ENCODE results near the gene PDE9A.
"Not testable (repeated sequence)": the region's sequence is repeated elsewhere in the genome, so short reads cannot be mapped to it uniquely, and the experiment has no call there.

Gene PDE9A

DNA sequence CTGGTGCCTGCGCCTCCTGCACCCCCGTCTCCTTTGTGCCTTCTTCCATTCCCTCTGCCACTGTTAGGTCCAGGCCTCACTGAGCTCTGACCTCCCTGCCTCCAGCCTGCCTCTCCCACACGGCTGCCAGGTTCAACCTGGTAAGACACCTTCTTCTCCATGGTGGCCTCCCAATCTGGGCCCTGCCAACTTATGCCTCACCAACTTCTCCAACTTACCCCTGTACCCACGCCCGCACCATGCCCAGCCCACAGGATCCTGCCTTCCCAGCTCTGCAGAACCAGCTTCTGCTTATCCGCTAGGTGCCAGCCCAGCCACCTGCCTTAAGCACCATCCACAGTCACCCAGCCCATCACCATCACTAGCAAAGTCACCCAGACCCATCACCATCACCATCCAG is 37.2 kb downstream of the PDE9A start:
- no peak for DNase-seq

DNA sequence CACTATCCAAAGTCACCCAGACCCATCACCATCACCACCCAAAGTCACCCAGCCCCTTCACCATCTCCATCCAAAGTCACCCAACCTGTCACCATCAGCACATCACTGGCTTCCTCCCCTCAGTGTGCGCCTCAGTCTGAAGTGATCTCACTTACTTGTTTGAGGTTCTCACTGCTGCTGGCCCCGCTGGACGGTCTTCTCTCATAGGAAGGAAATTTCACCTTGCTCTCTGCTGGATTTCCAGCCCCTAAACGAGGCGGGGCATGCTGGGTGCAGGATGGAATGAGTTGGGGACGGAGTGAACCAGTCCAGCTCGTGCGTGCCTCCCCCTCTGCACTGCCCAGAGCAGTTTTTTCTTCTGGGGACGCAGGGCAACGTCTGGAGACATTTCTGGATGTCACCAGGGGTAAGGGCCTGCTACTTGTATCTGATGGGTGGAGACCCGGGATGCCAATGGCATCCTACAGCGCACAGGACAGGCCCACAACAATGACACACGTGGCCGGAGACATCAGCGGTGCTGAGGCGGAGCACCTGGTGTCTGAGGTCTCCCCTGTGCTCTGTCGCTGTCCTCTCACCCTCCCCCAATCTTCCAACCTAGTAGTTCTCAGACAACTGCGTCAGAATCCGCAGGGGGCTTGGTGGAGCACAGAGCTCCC is 38.6 kb downstream of the PDE9A start:
- no peak for DNase-seq

DNA sequence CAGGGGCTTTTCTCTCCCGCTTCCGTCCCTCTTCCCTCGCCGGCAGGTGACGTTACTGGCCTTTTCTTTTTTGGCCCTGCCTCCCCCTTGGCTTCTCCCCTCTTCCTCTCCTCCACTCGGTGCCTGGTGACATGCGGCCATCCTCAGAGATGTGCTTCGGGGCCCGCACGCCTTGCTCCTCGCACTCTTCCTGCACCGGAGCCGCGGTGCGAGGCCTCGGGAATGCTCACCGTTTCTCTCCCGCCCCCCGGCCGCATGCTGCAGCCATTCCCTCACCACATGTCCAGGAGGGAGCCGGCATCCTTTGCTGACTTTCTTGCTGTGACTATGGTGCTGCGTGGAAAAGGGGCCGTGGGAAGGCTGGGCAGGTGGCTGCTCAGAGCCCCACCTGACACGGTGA is 39.3 kb downstream of the PDE9A start:
- DNase-seq: no peak

DNA sequence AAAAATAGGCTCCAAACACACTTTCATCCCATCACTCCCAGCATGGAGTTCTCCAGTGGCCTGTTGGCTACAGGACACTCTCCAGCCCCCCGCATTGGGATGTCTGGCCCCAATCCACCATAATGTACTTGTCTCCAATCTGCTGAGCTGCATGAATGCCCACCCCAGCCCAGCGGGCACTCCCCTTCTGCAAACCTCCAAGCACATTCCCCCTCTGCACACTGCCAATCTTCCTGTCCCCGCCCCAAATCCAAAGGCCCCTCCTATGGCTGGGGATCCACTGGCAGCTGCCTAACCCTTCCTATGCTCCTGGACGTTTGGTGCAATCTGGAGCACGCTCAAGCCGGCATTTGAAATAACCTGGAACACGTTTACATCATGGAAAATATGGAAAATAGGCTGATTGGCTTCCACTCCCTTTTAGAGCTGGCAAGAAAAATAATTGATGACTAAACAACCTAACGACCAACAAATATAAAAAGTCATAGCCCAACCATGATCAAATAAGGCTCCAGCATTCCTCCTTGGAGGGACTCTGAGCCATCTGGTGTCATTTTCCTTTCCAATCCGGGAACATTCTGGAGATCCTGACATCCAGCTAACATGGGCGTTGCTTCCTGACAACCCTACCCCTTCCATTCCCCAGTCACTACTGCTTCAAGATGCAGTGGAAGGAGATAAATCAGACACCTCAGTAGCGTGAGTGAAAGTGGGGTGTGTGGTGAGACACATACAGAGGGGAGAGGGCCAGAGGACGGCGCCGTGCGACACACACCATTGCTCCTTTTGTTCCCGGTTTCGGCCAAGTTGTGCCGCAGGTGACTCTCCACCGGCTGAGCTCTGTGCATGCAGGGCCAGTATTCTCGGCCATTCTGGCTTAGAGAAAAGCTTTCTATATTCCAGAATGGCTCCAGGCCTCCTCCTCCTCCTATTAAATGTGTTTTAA is 41.6 kb downstream of the PDE9A start:
- no peak for DNase-seq

DNA sequence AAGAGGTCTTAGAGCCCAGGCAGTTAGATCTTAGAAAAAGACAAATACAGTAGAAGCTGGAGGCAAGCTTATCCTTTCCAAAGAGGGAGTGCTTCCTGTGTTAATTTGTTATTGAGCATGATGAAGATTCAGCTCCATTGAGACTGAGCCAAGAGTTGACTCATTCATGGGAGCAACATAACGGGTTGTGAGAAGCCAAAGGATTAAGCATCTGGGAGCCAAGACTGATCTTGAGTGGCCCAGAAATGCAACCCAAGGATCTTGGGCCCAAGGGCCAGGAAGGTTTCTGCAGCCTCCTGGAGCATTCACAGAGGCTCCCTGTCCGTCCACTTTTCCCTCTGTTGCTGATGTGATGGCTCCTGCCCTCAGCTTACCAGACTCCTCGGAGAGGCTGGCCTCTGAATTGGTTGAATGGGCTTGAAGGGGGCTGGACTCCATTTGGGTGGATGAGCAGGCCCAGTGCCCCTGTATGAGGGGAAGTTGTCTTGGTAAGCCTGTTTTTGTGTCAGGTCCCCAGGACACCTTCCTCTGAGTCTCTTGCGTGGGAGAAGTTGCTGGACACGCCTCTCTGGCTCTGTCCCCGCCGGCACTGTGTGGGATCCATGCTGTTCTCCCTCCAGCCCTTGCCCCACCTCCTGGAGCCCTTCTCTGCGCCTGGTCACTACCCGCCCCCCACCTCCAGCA is 42.4 kb downstream of the PDE9A start:
- no peak for DNase-seq

- DNase-seq: no peak
Measured at GRCh38 chr21:42696501-42697040, 43.1 kb downstream of the PDE9A start.

DNA sequence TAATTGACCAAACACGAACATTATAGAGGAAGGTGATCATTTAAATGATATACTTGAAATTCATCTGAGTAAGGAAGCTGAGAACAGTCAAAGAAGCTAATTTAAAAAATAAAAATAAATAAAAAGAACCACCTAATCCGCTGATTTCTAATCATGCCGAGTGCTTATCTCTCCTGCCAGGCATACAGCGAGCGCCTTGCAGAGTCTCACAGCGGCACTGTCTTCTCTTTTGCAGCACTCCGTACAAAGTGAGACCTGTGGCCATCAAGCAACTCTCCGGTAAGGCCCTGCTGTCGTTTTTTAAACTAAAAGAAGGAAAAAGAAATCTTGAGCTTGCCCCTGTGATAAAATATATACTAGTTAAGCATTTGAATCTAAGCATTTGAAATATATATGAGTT is 45.3 kb downstream of the PDE9A start:
- DNase-seq: no peak

DNA sequence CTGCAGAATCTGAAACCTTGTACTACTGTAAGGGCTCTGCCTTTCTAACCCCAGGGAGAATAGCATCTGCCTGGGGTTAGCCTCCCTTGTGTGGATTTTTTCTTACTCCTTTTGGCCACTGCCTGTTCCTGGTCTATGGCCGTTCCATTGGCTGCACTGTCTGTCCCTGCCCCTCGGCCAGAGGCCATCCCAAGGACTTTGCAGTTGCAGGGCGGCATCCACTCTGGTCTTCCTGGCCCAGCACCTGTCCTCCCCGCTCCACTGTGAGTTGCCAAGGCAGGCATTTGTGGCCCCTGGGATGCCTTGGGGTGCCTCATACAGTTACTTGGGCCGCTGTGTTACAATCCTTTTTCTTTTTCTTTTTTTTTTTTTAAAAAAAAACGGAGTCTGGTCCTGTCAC is 45.8 kb downstream of the PDE9A start:
- no peak for DNase-seq

DNA sequence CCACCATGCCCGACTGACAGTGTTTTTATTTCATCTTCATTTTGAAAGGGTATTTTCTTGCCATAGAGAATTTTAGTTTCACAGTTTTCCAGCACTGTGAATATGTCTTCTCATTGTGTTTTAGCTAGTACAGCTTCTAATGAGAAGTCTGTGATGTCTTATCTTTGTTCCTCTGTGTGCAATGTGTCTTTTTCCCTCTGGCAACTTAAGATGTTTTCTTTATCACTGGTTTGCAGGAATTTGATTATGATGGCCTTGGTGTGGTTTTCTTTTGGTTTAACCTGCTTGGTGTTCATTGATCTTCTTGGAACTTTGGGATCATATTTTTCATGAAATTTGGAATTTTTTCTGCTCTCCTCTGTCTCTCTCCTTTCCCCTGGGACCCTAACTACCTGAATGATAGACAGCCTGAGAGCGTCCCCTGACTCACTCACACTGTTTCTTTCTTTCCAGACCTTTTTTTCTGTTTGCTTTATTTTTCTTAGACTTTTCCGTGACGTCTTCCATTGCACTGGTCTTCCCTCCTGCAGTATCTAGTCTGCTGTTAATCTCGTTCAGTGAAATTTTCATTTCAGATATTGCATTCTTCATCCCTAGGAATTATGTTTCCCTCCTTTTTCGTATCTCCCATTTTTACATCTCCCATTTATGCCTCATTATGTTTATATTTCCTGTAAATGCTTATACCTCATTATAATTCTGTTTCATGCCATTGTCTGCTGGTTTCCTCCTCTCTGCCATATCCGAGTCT is 48.5 kb downstream of the PDE9A start:
- DNase-seq: no peak

DNA sequence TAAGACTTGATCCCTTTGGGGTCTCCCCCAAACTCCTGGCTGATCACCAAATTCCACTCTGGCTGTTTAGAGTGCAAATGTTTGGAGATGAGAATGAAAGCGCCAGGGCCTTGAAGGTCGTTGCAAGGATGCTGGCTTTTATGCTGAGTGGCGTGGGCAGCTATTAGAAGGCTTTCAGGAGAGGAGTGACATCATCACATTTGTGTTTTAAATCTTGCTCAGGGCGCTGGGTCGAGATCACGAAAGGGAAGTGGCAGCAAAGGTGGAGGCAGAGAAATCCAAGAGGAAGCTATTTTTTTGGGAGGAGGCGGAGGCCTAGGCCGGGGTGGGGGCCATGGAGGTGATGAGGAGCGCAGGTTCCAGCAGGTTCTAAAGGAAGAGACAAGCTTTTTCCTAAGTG is 49.3 kb downstream of the PDE9A start:
- DNase-seq: no peak

DNA sequence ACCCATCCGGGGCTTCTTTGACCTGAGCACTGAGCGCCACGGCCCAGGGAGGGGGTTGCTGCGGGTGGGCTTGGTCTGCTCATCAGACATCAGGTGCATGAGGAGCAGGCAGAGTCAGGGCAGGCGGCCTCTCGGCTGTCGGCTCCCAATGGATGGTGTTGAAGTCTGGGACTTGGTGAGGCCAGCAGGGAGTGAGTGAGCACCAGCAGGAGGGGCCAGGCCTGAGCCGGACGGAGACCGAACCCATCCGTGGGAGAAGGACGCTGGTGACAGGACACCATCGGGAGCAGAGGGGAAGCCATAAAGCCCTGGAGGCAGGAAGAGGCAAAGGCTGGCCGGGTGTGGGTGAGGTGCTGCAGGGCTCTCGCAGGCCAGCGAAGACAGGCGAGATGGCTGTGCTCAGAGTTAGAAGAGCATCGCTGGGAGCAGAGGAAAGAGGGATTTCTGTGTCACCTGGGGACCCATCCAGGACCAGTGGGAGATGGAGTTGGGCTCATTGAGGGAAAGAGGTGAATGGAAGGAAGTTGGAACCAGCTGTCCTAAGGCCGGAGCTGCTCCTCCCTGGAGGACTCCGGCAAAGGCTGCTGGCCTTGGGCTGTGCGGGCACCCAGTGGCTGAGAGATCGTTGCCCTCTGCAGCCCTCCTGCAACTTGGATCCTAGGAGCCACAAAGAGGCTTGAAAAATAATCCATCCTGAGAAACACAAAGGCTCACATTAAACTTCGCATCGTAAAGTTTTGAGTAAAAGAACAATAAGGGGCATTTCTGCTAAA is 49.9 kb downstream of the PDE9A start:
- DNase-seq: no peak

DNA sequence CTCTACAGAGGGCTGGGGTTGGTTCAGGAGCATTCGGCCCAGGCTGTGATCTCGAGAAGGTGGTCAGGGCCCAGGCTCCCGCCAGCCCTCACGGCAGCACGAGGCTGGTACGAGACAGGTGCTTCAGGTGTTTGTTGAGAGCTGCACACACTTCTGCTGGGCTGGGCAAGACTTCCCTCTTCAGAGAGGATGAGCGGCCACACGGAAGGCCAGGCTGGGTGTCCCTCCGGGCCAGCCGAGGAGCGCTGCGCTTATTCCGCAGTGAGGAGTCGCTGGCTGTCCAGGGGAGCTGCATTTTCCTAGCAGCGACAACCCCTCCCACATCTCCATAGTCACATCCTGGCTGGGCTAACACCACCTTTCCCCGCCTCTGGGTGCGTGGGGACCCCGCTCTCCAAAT is 50.5 kb downstream of the PDE9A start:
- no peak for DNase-seq

DNA sequence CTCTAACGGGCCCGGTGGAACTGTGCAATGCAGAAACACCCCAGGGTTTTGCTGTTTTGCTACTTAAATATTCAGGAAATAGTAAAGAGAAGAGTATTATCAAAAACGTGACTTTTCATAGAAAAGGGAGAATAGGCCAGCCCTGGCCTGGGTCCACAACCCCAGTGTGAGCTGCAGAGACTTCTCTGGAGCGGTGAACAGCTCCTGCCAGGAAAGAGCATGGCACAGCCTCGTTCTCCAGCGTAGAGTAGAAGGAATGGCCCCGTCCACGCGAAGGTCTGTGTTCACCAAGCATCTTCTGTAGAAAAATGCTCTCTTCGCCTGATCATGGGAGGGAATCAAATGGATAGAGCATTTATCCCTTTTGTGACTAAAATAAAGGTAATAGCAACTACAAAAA is 51.4 kb downstream of the PDE9A start:
- no peak for DNase-seq

GRCh38 chr21:42705346-42705745 is 51.9 kb downstream of the PDE9A start:
- DNase-seq: no peak

DNA sequence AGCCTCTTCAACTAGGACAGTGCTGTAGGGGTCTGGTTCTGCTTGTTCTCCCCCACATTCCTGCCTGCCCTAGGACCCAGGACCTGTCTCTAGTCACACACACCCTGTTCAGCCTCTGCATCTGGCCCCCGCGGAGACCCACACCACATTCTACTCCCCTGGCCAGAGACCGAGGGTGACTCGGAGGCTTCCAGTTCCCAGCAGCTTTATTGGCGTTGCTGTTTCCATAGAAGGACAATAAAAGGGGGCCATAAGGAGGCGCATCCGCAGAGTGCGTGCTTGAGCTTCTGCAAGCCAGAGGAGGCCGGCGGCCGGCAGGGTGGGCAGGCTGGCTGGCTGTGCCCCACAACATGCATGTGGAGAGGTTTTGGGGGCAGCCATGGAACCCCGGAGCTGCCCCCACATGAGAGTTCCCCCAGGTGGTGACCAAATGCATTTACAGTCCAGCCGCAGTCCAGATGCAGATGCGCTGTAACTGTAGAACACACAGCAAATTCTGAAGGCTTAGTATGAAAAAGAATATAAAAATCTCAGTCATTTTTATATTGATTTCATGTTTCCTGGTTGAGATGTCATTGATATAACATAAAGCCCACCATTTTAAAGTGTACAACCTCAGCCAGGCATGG is 52.4 kb downstream of the PDE9A start:
- no peak for DNase-seq

GRCh38 chr21:42706765-42707164 is 53.3 kb downstream of the PDE9A start:
- DNase-seq: no peak

- no peak for DNase-seq
Measured at GRCh38 chr21:42707207-42707830, 53.9 kb downstream of the PDE9A start.

GRCh38 chr21:42708107-42708506 is 54.7 kb downstream of the PDE9A start:
- DNase-seq: no peak

DNA sequence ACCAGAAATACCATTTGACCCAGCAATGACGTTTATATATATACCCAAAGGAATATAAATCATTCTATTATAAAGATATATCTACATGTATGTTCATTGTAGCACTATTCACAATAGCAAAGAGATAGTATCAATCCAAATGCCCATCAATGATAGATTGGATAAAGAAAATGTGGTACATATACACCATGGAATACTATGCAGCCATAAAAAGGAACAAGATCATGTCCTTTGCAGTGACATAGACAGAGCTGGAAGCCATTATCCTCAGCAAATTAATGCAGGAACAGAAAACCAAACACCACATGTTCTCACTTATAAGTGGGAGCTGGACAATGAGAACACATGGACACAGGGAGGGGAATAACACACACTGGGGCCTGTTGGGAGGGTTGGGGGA is 55.5 kb downstream of the PDE9A start:
- DNase-seq: not testable (repeated sequence)

GRCh38 chr21:42711667-42712066 is 58.2 kb downstream of the PDE9A start:
- DNase-seq: no peak

DNA sequence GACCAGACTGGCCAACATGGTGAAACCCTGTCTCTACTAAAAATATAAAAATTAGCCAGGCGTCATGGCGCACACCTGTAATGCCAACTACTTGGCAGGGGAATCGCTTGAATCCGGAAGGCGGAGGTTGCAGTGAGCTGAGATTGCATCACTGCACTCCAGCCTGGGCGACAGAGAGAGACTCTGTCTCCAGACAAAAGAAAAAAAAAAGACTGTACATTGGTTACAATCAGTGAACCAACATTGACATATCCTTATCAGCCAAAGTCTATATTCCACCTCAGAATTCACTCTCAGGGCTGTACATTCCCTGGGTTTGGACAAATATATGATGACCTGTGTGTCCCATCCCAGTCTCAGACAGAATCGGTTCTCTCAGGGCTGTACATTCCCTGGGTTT is 62.0 kb downstream of the PDE9A start:
- DNase-seq: not testable (repeated sequence)

Data from suppressor macrophage (primary cell).